Measurements from ENCODE around the gene TAF6.
A peak's percentile ranks its signal among the peaks of the same experiment; 100 is the strongest.

The TAF6 gene

DNA sequence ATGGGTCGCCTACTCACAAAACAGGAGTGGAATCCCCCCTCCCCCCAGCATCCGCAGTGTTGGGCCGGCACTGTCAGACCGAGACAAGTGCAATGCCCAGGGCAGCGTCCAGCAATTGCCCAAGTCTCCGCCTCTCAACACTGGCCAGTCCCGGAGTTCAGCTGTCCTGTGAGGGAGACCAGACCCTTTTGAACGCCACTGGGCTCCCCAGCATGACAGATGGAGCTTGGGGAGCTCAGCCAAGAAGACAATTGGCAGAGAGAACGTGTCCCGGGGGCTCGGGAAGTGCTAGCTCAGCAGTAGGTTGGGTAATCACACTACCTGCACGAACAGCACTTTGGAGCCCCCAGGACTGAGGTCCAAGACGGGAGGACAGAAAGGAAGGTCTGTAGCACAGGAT is 25.7 kb downstream of the TAF6 start:
- no peak for DNase-seq (ENCODE audit: low spot score)

DNA sequence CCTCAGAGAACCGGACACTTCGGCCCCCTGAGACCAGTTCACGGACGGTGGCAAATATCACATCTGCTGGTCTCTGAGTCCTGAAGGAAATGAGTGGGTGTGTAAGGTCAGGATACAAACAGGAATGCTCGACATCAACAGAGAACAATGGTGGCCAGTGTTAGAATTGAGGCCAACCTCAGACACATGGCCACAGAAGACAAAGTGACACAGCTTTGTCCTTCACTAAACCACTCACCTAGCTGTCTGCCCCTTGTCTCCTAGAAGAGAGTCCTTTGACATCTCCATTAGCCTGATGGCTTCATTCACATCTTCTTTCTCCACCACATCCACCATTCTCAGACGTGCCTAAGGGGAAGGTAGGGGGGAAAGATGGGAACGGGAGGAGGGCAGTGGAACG is 26.1 kb downstream of the TAF6 start:
- no peak for DNase-seq (ENCODE audit: low spot score)

DNA sequence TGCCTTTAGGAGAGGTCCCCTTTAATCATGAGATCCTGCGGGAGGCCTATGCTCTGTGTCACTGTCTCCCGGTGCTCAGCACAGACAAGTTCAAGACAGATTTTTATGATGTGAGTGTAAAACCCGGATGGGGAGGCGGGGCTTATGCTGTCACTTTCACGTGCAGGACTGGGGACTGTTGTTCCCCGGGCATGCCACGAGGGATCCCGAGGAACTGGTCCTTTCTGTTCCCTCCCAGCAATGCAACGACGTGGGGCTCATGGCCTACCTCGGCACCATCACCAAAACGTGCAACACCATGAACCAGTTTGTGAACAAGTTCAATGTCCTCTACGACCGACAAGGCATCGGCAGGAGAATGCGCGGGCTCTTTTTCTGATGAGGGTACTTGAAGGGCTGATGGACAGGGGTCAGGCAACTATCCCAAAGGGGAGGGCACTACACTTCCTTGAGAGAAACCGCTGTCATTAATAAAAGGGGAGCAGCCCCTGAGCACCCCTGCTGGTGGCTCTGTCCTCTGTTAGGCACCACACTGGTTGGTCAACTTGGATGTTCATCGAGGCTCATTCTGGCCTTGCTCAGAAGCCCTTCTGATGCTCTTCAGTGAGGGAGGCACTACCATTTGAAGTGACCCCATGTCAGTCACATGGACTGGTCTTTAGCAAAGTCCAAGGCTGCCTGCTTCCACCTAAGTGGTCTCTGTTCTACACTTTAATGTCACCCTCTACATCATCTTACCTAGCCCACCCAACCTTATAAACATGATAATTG is 27.6 kb downstream of the TAF6 start:
- no peak for DNase-seq (ENCODE audit: low spot score)

DNA sequence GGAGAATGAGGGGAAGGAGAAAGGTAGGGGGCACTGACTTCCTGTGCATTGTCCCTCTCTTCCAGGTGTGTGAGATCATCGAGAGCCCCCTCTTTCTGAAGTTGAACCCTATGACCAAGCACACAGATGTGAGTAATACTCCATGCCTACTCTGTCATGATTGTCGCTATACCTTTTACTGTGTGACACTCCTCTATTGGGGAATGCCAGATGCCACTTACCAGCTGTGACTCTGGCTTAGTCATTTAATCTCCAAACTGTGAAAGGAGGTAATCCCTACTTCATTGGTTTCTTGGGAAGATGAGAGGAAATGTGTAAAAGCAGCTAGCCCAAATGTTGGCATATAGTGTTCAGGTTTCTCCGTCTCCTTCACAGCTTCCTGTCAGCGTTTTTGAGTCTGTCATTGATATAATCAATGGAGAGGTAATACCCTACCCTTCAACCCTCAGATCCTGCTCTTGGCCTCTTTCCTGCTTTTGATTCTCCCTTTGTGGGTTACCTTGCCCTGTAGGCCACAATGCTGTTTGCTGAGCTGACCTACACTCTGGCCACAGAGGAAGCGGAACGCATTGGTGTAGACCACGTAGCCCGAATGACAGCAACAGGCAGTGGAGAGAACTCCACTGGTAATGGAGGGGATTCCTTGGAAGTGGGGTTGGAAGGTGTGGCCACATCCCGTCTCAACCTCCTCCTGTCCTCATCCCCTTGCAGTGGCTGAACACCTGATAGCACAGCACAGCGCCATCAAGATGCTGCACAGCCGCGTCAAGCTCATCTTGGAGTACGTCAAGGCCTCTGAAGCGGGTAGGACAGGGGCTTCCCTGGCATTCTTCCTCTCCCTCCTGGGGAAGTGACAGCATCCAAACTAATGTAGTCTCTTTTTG is 28.4 kb downstream of the TAF6 start:
- no peak for DNase-seq (ENCODE audit: low spot score)

DNA sequence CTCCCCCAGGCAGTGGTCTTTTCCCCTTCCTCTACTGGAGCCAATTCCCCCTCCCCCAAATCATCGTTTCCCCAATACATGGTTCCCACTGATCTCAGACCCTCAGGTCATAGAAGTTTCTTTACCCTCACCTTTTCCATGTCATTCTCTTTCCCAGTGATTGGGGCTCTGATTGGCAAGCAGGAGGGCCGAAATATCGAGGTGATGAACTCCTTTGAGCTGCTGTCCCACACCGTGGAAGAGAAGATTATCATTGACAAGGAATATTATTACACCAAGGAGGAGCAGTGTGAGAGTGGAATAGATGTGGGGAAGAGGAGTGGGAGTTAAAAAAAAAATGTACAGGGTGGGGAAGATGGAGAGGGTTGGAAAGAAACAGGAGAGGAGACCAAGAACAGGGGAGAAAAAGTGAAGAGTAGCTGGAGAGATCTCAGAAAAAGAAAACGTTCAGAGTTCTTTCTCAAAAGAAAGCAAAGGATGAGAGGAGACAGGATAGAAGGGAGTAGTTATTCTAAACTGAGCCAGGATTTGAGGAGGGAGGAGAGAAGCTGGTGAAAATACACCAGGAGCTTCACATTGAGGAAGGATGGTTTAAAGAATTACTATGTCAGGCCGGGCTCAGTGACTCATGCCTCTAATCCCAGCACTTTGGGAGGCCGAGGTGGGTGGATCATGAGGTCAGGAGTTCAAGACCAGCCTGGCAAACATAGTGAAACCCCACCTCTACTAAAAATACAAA is 29.5 kb downstream of the TAF6 start:
- no peak for DNase-seq (ENCODE audit: low spot score)

DNA sequence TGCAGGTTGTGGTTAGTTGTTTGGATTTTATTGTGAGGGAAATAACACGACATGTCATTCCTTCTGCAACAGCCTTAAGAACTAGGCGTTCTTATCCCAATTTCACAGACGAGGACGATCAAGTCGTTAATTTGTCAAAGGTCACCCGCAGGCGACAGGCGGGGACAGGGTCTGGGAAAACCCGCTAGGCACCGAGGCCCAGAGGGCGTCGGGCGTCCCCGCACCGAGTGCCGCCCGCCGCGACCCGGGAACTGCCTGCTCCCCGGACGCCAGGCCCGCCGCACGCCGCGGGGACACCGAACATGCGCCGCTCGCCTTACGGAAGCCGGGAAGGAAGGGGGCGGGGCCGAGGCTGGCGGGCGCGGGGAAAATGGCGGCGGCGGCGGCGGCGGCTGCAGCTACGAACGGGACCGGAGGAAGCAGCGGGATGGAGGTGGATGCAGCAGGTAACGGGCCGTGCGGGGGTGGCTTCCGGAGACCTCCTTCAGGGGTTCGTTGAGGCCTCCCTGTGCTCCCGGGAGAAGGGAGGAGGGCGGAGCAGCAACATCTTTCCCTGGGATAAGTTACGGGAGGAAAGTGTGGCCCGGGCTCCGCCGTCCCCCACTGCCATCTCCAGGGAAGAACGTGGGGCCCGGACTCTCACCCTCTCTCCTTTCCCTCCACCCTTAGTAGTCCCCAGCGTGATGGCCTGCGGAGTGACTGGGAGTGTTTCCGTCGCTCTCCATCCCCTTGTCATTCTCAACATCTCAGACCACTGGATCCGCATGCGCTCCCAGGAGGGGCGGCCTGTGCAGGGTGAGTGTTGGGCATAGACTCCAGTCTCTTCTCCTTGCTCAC is 30.3 kb downstream of the TAF6 start, which contains the start of gene COPS6:
Gene COPS6, plus strand, starts transcription at position 349 of the 837 bp plus-strand sequence. Its CDS starts 22 bp downstream, at position 371.
- DNase-seq (ENCODE audit: low spot score): peak; percentile 83

DNA sequence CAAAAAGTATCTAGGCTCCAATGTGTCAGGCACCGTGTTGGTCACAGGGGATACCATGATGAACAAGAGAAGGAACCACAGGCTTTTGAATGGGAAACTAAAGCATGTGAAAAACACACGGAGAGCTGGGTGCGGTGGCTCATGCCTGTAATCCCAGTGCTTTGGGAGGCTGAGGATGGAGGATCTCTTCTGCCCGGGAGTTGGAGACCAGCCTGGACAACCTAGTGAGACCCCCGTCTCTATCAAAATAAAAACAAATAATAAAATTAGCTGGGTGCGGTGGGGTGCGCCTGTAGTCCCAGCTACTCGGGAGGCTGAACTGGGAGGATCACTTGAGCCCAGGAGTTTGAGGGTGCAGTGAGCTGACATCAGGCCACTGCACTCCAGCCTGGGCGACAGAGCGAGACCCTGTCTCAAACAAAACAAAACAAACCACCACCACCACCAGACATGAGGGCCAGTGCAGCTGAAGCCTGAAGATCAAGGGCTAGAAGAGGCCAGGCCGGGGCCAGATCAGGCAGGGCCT is 31.0 kb downstream of the TAF6 start:
- DNase-seq (ENCODE audit: low spot score): no peak

DNA sequence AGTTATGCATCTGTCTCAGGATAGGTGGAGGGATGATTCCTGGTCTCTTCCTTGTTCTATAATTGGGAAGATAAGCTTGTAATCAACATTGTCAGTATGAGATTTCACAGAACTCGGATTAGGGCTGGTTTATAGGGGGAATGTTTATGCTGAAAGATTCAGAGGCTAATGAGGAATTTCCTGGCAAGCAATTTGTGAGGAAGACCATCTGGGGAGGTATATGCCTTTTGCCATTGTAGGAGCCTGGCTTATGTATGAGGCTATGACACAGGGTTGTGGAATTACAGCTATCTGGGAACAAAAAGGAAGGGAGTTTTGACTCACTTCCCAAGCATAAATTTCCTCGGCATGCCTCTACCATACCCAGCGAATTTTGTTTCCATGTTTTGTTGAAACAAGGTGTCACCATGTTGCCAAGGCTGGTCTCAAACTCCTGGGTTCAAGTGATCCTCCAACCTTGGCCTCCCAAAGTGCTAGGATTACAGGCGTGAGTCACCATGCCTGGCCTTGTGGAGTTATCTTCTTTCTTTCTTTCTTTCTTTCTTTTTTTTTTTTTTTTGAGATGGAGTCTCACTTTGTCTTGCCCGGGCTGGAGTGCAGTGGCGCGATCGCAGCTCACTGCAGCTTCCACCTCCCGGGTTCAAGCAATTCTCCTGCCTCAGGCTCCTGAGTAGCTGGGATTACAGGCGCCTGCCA is 32.0 kb downstream of the TAF6 start:
- peak; percentile 51 for DNase-seq (ENCODE audit: low spot score)

DNA sequence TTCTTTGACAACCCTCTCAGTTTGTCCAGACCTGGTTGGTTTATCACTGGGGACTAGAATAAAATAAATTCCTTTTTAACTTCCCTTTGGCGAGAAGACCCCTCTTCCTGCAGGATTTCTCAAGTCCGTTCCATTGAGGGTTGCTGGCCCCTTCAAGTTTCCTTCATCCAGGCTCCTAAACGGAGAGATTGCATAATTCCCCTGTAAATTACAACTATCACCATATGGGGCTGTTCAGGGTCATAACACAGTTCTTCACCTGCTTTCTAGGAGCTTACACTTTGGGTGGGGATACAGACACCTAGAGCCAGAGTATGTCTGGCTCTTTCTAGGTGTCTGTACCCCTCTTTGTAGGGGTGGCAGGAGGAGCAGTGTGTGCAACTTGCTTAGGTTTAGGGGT is 33.6 kb downstream of the TAF6 start:
- DNase-seq (ENCODE audit: low spot score): no peak

DNA sequence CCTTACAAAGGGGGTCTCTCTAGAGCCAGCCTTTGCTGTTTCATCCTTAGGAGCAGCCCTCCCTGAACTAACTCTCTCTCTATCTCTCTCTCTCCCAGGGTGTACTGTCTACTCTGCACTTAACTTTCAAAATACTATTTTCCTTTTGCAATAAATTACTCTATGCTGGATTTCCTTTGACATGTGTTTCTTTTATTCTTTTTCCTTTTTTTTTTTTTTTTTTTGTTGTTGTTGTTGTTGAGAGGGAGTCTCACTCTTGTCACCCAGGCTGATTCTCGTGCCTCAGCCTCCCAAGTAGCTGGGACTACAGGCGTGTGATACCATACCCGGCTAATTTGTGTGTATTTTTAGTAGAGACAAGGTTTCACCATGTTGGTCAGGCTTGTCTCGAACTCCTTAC is 36.2 kb downstream of the TAF6 start:
- no peak for DNase-seq (ENCODE audit: low spot score)

DNA sequence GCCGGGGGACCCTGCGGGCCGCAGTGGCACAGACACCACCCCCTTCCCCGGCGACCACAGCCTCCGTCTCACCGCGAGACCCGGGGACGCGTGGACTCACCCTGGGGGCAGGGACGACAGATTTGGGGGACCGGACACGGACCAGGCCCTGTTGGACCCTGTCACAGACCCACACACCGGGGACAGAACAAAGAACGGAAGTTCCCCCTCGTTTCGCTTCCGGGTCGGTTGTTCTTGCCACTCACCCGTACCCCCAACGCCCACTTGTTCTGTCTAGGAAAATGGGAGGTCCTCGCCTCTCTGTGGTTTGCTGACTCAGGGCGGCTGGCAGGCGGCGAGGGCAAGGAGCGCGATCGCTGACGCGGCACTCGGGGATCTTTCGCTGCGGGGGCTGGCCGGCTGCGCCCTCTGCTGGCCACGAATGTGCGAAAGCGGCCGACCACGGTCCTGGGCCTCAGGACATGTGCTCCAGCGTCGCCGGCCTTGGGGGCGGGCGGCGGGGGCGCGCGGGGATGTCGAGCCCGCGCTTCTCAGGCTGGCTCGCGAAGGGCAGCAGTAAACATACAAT is 37.5 kb downstream of the TAF6 start, which contains the start of gene ZNF3:
Gene ZNF3, minus strand, starts transcription at position 189 of the 568 bp plus-strand sequence. CDS start 4,366 bp downstream, outside the sequence.
- peak; percentile 100 for DNase-seq (ENCODE audit: low spot score)

DNA sequence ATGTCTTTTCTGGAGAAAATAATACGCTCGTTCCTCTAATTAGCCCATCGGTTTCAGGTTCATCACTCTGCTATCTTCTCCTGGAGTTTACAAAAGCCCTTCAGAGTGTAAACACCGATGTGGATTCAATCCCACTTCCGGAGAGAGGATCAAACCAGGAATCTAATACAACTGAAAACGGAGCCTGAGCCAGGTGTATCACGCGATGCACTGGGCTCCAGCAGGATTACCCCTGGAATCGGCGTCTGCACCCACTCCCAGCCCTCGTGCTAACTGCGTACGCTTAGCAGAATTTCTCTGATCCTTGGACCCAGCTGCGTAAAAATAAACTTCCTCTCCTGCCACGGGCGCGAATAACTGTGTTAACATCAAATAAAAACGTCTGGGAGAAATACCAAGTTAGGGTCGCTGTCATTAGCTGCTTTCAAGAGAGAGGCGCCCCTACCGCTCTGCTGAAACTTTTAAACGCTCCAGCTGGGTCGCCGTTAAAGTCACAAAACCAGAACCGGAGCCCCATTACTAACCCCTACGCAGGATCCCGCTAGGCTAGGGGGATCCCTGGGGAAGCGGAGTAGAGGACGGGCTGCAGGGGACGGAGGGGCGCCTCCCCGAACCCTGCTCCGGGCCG is 38.1 kb downstream of the TAF6 start:
- DNase-seq (ENCODE audit: low spot score): no peak

DNA sequence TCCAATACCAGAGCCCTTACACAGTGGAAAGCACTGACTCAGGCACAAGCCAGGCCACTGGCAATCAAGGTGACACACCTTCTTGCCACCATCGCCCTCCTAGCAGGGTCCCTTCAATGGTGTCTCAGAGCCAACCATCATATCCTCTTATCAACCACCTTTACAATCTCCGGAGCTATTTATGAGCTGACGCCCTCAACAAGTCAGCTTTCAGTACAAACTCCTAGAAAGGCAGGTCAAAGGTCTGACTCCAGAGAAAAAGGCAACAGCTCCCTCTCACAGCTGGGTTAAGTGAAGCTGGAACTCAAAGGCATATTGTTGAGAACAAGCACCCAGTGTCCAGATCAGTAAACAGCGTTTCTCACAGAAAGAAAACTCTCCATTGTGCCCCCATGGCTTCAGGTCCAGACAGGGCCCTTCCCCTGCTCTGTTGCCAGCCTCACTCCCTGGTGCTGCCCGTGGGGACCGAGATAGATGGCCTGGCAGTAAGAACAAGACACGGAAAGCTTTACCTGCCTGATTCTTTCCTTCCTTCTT is 40.1 kb downstream of the TAF6 start:
- DNase-seq (ENCODE audit: low spot score): peak; percentile 69

DNA sequence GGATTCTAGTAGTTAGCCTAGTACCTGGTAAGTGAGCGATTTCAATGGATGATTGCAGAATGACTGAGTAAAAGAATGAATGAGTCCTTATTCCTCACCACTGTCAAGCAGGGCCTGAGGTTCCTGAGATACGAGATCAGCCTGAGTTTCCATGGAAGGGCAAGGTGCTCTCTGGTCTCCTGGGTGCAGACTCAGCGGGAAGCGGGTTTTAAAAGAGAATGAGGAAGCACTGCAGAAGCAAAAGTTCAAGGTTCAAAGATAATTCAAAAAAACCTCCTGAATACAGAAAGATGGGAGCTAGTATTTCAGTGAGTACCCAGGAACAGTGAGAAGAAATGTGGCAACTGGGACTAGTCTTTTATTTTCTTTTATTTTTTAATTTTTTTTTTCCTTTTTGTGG is 42.0 kb downstream of the TAF6 start:
- no peak for DNase-seq (ENCODE audit: low spot score)

DNA sequence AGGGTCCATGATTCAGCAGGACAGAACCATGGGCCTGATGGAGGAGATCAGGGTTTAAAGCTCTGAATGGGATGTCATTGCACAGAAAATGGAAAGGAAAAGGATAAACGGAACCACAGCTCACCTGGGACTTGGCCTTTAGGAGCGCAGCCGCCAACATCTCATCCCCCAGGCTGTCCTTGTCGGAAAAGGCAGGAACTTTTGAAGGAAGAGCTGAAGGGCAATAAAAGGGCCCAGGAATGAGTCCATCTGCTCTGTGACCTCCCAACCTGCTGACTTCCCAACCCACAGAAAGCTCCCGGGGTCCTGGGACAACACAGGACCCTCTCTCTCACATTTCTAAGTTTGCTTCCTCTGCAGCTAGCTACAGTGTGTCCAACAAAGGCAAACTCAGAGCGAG is 43.7 kb downstream of the TAF6 start:
- DNase-seq (ENCODE audit: low spot score): no peak

DNA sequence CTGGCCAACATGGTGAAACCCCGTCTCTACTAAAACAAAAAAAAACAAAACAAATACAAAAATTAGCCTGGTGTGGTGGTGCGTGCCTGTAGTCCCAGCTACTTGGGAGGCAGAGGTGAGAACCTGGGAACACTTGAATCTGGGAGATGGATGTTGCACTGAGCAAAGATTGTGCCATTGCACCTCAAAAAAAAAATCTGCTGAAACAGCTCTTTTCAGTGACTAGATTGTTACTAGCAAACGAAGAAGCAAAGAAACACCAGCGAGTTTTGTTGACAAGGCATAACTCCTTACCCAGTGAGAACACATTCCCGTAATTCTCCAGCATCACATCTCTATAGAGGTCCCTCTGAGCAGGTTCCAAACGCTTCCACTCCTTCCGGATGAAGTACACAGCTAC is 44.3 kb downstream of the TAF6 start:
- no peak for DNase-seq (ENCODE audit: low spot score)

DNA sequence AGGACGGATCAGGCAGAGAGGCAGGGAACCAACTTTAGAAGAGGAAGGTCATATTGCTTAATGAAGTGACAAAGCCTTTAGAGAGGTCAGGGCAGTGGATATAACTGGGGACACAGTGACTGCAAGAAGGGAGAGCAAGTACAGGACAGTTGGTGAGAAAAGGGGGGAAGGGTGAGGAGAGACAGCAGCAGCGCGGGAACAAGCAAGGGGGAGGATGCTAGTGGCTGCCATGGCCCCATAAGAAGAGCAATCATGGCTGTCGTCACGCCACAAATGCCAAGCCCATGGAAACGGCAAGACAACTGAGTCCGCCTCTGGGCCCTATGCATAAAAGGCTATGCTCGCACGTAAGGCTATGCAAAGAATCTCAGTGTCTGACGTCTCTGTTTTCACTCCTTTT is 46.7 kb downstream of the TAF6 start:
- no peak for DNase-seq (ENCODE audit: low spot score)

DNA sequence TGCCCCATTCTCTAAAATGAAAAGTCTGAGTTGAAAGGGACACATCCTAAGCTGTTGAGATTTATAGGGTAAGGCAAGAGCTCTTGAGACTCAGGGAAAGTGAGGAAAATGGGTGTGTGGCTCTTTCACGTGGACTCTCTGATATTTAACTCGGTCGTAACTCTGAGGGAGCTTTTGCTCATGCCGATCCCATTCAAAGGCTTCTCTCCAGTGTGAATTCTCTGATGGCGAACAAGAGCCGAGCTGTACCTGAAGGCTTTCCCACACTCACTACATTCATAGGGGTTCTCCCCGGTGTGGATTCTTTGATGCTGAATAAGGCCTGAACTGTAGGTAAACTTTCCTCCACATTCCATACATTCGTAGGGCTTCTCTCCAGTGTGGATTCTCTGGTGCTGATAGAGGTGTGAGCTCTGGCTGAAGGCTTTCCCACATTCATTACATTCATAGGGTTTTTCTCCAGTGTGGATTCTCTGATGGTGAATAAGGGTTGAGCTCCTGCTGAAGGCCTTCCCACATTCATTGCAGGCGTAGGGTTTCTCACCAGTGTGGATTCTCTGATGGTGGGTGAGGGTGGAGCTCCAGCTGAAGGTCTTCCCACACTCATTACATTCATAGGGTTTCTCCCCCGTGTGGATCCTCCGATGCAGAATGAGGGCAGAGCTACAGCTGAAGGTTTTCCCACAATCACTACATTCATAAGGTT is 48.0 kb downstream of the TAF6 start:
- DNase-seq (ENCODE audit: low spot score): no peak

DNA sequence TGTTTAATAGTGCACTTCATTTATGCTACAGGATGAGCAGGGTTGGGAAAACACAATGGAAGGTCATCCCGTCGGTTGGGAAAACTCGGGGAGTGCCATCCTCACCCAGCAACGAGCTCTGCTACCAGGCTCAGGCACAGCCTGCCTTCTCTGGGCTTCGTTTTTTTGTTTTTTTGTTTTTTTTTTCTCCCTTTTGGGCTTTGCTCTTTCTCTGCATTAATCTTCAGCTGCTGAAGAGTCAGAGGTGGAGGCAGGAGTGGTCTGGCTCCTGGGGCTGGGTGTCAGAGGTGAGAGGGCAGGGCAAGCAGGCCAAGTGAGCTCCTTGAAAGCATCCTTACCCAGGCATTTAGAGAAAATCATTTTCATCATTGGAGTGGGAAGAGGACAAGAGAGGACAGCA is 49.2 kb downstream of the TAF6 start:
- no peak for DNase-seq (ENCODE audit: low spot score)

Measured in LoVo (cell line).